HuH-7.5 (cell line): ENCODE data around the gene PLCD1.
"Not testable (repeated sequence)": the region's sequence is repeated elsewhere in the genome, so short reads cannot be mapped to it uniquely, and the experiment has no call there.

ENCODE experiments used
- DNase-seq: peaks from one replicate; pipeline ENCODE4 v3.0.0; 2011; ENCODE audit warnings: low spot score

Gene PLCD1

DNA sequence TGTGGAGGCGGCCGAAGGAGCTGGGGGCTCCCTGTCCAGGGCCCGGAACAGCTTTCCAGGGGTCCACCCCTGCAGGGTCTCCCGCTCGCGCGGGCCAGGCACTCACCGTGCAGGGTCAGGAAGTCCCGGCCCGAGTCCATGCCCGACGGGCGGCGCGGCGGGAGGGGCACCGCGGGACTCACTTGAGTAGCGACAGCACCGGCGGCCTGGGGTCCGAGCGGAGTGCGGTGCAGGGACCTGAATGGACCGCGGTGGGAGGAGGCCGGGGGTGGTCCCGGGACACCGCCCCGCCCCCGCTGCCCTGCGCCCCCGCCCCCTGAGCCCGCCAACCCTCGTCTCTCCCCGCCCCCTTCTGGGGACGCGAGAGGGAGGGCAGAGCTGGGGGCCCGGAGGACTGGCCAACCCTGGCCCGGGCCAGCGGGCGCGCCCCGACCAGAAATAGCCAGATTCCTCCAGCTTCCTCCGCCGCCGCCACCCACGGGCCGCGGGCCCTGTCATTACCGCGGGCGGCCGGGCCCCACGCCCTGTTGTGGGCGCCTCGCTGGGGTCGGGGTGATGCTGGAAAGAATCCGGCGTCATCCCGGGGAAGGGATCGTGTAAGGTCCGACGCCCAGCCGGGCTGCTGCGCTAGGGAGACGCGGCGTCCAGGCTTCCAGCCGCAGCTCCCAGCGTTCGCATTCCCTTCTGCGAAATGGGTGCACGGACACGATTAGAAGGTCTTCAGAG, at the start of gene PLCD1:
Gene PLCD1 (minus strand): TSS at position 243 of the 726 bp plus-strand sequence. CDS start 103 bp downstream, at position 140.
- DNase-seq = peak; percentile 90

- DNase-seq = not testable (repeated sequence)
These were observed 47.6 kb upstream of the PLCD1 start for GRCh38 chr3:38077073-38077472.

DNA sequence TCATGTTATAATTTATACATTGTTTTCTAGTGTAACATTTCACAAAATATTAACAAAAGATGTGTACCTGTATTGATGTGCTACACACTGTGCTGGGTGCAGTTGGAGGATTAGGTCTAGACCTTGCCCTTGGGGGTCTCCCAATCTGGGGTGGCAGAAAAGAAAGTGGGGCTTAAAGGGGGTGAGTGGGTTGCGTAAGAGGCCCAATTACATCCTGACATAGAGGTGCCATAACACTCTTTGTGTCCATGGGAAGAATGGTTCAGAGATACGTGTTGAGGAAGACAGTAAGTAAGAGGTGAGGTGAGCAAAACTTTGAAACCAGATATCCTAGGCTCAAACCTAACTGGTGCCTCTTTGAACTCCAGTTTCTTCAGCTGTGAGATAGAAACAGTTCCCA, 40.6 kb upstream of the PLCD1 start:
- no peak for DNase-seq

DNA sequence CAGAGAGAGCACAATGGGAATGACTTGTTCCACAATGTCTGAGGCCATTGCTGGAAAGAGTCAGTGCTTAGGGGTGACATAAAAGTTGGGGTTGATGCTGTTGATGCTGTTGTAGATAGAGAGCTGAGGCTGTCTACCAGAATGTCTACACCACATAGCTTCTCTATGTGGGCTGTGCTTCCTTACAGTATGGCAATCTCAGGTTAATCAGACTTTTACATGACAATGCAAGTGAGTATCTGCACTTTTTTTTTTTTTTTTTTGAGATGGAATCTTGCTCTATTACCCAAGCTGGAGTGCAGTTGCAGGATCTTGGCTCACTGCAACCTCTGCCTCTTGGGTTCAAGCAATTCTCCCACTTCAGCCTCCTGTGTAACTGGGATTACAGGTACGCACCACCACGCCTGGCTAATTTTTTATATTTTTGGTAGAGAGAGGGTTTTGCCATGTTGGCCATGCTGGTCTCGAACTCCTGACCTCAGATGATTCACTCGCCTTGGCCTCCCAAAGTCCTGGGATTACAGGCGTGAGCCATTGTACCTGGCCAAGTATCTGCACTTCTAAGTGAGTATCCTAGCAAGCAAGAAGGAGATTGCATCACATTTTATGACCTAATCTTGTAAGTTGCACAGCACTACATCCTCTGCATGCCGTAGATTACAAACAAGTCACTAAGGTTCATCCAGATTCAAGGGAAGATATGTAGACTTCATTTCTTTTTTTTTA, 38.2 kb upstream of the PLCD1 start:
- DNase-seq = no peak

- DNase-seq = not testable (repeated sequence)
These were observed 35.0 kb upstream of the PLCD1 start for GRCh38 chr3:38064453-38064852.

DNA sequence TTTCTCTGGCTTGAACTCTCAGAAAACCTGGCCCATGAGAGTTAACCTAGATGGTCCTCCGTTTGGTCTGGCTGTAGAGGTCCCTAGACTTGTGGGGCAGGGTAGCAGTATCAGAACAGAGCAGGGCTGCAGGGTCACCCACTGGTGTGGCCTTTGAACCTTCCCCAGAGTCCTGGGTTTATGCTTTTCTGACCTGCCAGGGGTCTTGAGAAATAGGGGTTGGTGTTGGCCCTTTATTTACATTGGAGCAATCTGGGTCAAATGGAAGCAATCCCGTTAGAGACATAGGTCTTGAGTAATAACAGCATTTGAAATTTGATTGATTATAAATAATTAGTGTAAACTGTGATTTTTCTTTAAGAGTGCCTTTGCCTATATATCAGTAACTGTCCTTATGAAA, 33.4 kb upstream of the PLCD1 start:
- DNase-seq = no peak

DNA sequence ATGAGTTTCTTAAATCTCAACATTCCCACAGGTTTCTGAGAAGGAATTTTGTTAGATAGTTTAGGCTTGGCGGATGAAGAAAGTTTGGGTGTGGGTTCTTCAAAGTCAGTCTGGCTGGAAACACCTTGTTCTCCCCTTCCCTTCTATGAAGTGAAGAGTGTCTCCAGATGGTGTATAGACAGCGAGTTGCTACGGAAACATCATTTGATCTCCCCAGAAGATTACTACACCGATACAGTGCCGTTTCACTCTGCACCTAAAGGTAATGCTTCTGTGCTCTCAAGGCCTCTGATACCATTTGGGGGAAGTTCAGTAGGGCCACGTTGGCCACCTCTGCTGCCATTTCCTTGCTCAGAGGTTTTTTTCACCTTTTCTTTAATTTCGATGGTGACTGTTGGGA, 30.1 kb upstream of the PLCD1 start:
- no peak for DNase-seq

DNA sequence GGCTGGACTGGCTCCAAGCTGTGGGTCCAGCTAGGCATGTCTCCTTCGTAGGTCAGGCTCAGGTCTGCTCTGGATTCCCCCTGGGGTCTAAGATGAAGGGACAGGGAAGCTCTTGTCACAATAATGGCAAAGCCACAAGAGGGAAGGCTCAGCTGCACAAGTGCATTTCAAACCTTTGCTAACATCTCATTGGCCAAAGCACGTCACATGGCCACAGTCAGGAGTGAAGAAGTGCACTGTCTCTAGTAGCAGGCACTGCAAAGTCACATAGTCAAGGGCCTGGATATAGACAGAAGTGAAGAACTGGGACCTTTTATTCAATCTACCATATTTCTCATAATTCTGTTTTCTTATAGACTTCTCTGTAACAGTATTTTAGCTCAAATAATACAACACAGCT, 29.7 kb upstream of the PLCD1 start:
- no peak for DNase-seq

- DNase-seq = peak; percentile 49
These were observed 25.1 kb upstream of the PLCD1 start for GRCh38 chr3:38054499-38055001.

DNA sequence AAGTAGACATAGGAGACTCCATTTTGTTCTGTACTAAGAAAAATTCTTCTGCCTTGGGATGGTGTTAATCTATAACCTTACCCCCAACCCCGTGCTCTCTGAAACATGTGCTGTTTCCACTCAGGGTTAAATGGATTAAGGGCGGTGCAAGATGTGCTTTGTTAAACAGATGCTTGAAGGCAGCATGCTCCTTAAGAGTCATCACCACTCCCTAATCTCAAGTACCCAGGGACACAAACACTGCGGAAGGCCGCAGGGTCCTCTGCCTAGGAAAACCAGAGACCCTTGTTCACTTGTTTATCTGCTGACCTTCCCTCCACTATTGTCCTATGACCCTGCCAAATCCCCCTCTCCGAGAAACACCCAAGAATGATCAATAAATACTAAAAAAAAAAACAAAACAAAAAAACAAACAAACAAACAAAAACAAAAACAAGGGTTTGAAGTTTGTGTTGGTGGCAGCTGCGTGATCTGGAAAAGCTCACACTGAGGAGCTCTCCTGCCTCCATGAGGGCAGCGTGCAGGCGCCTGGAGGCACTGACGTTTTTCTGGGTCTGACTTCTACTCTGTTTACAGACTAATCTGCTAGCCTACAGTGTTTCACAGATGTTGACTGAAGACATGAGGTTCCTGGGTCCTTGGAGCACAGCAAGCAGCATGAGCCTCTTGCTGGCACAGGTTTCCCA, 24.5 kb upstream of the PLCD1 start:
- DNase-seq = not testable (repeated sequence)

GRCh38 chr3:38053286-38053685, 23.8 kb upstream of the PLCD1 start:
- DNase-seq = not testable (repeated sequence)

GRCh38 chr3:38051131-38051530, 21.7 kb upstream of the PLCD1 start:
- no peak for DNase-seq

- no peak for DNase-seq
These were observed 20.1 kb upstream of the PLCD1 start for GRCh38 chr3:38049358-38050126.

GRCh38 chr3:38047896-38048295, 18.5 kb upstream of the PLCD1 start:
- DNase-seq = no peak

GRCh38 chr3:38046821-38047220, 17.4 kb upstream of the PLCD1 start:
- no peak for DNase-seq

DNA sequence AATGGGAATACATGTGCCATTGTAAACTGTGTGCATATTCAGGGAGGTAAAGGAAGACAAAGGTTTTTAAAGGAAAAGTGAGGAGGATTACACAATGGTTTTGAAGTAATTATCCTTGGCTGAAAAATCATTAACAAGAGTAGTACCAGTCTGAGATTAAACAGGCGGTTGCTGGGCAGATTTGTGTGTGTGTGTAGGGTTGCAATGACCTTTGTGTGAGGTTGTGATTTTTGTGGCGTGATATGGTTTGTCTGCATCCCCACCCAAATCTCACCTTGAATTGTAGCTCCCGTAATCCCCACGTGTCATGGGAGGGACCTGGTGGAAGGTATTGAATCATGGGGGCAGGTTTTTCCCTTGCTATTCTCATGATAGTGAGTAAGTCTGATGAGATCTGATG, 16.6 kb upstream of the PLCD1 start:
- no peak for DNase-seq

DNA sequence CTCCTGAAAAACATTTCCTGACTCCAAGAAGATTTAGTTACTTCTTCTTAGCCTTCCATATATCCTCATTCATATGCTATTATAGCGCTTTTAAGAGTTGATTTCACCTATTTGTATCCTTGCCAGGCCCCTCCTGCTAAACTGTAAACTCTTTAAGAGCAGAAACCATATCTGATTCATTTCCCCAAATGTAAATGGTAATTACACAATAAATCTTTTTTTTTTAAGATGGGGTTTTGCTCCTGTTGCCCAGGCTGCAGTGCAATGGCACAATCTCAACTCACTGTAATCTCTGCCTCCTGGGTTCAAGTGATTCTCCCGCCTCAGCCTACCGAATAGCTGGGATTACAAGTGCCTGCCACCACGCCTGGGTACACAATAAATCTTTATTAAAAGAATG, 14.0 kb upstream of the PLCD1 start:
- DNase-seq = no peak

GRCh38 chr3:38040401-38040800, 11.0 kb upstream of the PLCD1 start:
- DNase-seq = no peak

- no peak for DNase-seq
These were observed 10.4 kb upstream of the PLCD1 start for GRCh38 chr3:38039899-38040261.

GRCh38 chr3:38039101-38039898, 9.9 kb upstream of the PLCD1 start, which contains the start of gene DLEC1:
DLEC1 (plus strand) TSS chr3:38039208; CDS start chr3:38039226, 18 bp downstream.
- no peak for DNase-seq

GRCh38 chr3:38038447-38038911, 9.0 kb upstream of the PLCD1 start:
- DNase-seq = no peak
